ENCODE results near the gene KIRREL3. TPM values are rescaled to one million over a fixed set of nuclear protein-coding genes. Genes with fewer than 3 reads are reported as not detected.

KIRREL3 gene
- polyA plus RNA-seq, 4 donors: 1.5 to 2.1 (median 2.0) TPM

GRCh38 chr11:126464796-126465195 lies 535.8 kb downstream of the KIRREL3 start:
- no peak for DNase-seq (ENCODE audit: low read depth in 4 of 4, low spot score in 2 of 4)

DNA sequence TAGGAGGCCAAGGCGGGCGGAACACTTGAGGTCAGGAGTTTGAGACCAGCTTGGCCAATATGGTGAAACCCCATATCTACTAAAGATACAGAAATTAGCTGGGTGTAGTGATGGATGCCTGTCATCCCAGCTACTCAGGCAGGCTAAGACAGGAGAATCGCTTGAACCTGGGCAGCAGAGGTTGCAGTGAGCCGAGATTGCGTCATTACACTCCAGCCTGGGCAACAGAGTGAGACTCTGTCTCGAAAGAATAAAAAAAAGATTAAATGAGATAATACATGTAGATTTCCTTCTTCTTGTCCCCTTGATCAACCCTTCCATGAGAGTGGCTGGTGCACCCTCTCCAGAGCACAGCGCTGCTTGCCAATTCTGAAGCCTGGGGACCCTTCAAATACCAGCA lies 538.1 kb downstream of the KIRREL3 start:
- no peak for DNase-seq (ENCODE audit: low read depth in 4 of 4, low spot score in 2 of 4)

DNA sequence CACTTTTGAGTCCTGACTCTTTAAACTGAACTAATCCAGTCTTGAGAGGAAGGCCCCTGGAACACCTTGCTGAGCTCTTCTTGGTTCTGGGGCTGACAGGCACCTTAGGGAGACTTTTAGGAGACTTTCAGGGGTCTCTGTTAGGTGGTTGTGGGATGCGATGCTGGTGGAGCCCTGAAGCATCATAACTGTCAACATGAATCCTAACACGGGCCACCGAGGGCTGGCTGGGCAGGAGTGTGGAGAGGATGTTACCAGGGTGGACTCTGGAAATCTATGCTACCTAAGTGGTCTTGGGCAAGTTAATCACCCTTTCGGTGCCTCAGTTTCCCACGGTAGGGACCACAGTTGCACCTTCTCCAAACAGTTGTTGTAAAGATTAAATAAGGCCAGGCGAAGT lies 538.6 kb downstream of the KIRREL3 start:
- no peak for DNase-seq (ENCODE audit: low read depth in 4 of 4, low spot score in 2 of 4)

DNA sequence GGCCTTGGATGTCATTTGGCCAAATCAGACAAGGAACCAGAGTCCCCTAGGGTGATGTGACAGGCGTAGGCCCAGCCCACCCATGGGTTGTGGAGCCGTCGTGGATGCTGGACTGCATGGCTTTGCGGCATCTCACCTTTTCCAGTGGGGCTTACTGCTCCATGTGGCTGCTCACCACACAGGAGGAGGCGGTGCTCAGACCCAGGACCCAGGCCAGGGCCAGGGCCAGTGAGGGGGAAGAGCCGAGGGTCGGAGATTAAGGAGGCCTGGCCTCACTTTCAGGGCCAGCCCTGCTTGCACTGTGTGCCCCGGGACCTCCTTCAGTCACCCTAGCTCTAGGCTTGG lies 539.5 kb downstream of the KIRREL3 start:
- no peak for DNase-seq (ENCODE audit: low read depth in 4 of 4, low spot score in 2 of 4)

DNA sequence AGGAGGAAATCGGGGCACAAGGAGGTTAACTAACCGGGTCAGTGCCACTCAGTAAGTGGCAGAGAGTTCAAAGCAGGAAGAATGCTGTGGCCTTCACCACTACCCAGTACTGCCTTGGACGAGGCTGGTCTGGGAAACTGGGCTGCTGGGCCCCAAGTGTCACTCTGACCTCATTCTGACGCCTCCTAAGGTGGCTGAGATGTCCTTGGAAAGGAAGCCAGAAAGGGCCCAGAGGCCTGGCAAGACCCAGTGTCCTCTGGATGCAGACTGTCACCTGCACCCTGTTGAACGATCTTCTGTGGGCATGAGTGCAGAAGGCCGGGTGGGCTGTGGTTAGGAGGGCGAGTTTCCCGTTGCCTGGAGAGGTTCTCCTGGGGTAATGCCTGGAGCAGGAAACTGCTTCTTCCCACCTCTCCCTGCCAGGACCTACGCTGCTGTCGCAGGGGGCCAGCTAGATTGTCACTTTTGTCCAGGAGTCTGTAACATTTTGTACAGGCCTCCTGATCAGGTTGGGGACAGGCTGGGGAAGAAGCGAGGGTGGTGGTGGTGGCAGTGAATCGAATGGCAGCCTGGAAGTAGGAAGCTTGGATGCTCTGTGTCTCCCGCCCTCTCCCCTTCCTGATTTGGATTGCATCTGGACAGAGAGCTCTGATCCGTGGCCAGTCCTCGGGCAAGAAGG lies 540.0 kb downstream of the KIRREL3 start:
- no peak for DNase-seq (ENCODE audit: low read depth in 4 of 4, low spot score in 2 of 4)

GRCh38 chr11:126459691-126460281 lies 540.8 kb downstream of the KIRREL3 start:
- no peak for DNase-seq (ENCODE audit: low read depth in 4 of 4, low spot score in 2 of 4)

DNA sequence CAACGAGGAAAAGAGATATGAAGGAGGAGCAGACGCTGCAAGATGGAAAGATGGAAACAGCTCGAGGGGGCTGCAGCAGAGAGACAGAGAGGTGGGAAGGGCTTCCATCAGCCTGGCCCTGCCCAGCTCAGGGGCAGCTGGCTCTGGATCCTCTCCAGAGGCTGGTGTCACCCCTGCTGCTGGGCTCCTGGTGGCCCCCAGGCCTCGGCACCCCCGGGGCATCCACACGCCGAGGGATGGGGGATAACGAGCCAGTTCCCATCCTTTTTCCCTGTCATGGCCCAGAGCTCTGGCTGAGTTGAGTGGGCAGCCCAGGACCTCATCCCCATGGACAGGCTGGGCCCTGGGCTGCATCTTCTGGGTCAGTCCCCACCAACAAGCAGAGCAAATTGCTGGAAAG lies 542.8 kb downstream of the KIRREL3 start:
- DNase-seq (ENCODE audit: low read depth in 4 of 4, low spot score in 2 of 4): no peak

- no peak for DNase-seq (ENCODE audit: low read depth in 4 of 4, low spot score in 2 of 4)
Observed at GRCh38 chr11:126456783-126457542, 543.6 kb downstream of the KIRREL3 start.

DNA sequence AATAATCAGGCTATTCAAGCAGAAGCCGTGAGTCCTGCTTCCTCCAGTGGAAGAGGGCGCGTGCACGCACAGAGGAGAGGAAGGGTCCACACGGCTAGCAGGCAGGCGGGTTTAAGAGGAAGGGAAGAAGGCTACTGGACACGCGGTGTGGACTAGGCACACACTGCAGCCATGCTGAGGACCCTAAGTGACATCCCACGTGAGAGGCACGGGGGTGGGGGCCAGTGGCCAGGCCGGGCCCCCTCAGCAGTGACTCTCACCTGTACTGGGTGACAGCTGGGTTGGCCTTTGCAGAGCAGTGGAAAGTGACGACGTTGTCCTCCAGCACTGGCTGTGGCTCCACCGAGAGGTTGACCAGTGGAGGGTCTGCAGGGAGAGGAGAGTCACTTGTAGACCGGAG lies 544.5 kb downstream of the KIRREL3 start:
- no peak for DNase-seq (ENCODE audit: low read depth in 4 of 4, low spot score in 2 of 4)

DNA sequence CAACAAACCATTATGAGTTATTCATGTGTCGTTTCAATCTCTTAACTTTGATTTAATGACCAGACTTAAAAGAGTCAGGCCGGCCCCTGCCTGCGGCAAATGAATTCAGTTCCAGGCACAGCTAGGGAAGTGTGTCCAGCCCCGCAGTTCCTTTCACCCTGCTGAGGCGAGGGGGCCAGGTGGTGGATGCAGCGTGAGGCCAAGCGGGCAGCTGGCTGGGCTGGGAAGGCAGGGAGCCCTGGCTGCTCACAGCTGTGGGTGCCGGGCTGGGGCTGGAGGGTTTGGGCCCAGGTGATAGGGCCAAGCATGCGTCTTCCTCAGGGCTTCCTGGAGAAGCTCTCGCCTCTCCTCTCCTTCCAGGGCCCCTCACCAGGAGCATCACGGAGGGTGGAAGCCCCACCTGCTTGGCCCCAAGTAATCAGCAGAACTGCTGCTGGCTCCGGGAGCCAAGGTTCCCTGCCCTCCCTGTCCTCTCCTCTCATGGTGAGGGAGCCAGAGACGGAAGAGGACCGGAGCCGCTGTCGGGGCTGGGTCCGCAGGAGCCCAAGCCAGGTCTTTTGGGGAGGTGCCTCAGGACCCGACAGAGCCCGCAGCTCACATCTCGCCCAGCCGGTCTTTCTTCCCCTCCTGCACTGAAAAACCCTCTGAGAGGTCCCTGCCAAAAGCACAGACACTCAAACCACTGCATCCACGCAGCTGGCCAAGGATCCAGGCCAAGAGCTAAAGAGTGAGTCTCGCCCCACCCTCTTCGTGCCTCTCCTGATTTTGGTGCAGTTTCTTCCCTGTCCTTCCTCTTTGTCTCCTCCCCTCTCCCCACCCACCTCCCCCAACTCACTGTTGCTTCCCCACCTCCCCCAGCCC lies 548.1 kb downstream of the KIRREL3 start:
- DNase-seq (ENCODE audit: low read depth in 4 of 4, low spot score in 2 of 4): no peak

DNA sequence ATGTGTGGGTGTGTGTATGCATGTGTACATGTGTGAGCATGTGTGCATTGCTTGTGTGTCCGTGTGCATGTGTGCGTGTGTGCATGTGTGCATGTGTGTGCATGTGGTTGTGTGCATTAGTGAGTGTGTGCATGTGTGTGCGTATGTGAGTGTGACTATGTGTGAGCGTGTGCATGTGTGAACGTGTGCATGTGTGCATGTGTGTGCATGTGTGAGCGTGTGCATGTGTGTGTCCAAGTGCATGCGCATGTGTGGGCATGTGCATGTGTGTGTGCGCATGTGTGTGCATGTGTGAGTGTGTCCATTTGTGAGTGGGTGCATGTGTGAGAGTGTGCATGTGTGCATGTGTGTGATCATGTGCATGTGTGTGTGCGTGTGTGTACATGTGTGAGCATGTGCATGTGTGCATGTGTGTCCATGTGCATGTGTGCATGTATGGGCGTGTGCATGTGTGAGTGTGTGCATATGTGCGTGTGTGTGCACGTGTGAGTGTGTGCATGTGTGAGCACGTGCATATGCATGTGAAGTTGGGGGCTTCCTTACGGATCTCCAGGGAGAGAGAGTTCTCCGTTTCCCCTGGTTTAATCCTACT lies 549.3 kb downstream of the KIRREL3 start:
- DNase-seq (ENCODE audit: low read depth in 4 of 4, low spot score in 2 of 4): no peak

GRCh38 chr11:126450806-126451205 lies 549.8 kb downstream of the KIRREL3 start:
- no peak for DNase-seq (ENCODE audit: low read depth in 4 of 4, low spot score in 2 of 4)

DNA sequence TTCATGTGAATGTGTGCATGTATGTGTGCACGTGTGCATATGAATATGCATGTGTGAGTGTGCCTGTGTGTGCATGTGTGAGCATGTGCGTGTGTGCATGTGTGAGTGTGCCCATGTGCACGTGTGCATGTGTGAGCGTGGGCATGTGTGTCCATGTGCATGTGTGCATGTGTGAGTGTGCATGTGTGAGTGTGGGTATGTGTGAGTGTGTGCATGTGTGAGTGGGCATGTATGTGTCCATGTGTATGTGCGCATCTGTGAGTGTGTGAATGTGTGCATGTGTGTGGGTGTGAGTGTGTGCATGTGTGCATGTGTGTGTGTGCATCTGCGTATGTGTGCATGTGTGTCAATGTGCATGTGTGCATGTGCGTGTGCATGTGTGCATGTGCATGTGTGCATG lies 550.4 kb downstream of the KIRREL3 start:
- no peak for DNase-seq (ENCODE audit: low read depth in 4 of 4, low spot score in 2 of 4)

DNA sequence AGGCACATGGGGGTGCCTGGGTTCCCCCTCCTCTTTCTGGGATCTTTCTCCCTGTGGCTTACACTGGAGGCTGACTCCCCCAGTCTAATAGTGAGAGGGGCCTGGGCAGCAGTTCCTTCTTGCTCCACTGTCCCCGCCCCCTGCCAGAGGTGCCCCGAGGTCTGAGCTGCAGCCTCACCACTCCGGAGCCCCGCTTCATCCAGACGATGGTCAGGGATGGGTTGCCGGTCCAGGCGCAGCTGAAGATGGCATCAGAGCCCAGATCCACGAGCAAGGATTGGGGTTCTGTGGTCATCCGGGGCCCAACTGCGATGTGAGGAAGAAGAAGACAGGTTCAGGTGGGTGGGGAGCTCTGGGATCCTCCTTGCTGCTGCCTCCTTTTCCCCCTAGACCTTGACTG lies 554.0 kb downstream of the KIRREL3 start:
- no peak for DNase-seq (ENCODE audit: low read depth in 4 of 4, low spot score in 2 of 4)

- DNase-seq (ENCODE audit: low read depth in 4 of 4, low spot score in 2 of 4): no peak
Observed at GRCh38 chr11:126444072-126444471, 556.5 kb downstream of the KIRREL3 start.

DNA sequence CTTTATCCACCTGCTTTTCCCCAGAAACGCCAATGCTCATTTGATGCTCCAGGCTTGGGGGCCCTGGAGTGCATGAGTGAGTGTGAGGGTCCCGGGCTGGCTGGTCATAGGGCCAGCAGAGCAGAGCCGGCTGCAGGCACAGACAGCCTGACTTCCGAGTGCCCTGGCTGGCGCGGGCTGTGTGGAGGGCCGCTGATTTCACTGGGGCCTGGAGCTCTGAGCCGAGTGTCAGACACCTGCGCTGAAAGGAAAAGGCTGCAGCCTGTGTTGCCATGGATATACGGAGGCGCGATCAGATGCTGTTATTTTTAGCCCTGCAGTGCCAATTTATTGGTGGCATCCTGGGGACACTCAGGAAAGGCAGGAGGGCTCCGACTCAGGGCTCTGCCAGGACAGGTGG lies 557.5 kb downstream of the KIRREL3 start:
- DNase-seq (ENCODE audit: low read depth in 4 of 4, low spot score in 2 of 4): no peak

DNA sequence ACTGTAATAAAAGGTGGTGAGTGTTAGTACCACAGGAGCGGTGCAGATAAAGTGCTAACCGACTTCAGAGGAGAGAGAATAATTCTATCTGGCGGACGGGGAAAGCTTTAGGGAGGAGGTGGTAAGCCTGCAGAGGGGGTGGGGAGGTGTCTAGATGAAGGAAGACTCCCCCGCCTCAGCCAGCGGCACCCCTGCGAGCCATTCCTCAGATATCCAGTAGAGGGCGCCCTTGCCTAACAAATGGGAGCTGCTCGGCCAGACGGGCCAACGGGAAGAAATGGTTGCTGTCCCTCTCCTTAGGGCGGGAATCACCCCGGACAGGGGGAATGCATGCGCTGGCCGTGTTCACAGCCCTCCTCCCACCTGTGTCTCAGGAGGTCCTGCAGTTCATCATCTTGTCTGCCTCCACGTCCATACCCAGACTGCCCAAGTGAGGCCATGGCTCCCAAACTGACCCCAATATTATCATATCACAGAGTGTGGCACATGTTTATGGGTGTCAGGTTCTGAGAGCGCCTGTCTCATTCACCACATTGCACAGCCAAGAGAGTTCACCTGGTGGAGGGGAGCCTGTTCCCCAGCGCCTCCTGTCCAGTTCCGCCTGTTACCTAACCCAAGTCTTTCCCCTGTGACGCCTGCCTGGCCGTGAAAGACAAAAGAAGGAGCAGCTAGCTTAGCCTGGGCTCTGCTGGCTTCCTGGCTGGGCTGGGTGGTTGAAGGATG lies 559.6 kb downstream of the KIRREL3 start:
- peak; percentile 70 to 85 (median 73) for DNase-seq (ENCODE audit: low read depth in 4 of 4, low spot score in 2 of 4)

- DNase-seq (ENCODE audit: low read depth in 4 of 4, low spot score in 2 of 4): no peak
Observed at GRCh38 chr11:126440276-126440675, 560.3 kb downstream of the KIRREL3 start.

GRCh38 chr11:126438691-126439090 lies 561.9 kb downstream of the KIRREL3 start:
- no peak for DNase-seq (ENCODE audit: low read depth in 4 of 4, low spot score in 2 of 4)

DNA sequence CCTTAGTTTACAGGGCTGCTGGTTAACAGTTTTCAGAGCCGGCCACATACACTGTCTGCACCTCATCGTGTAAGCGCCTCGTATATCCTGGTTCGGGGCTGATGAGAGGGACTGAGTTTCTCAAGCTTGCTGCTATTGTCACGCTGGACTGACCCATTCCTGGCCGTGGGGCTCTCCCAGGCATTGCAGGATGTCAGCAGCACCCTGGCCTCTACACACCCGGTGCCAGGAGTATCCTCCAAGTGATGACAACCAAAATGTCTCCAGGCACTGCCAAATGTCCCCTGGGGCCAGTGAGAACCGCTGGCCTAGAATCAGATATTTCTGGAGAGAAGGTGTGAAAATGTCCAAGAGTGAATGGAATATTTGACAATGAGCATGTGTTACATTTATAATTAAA lies 562.3 kb downstream of the KIRREL3 start:
- no peak for DNase-seq (ENCODE audit: low read depth in 4 of 4, low spot score in 2 of 4)
